DOHH2 (cell line): ENCODE data around the gene ECT2L.
A peak's percentile ranks its signal among the peaks of the same experiment; 100 is the strongest.

Experiments used
- H3F3A ChIP-seq: fragments of 200-600 bp; sonication (generic), shearing (Covaris generic); 2 replicates; pipeline ENCODE4 v1.6.0; 2016; ENCODE audit warnings: antibody characterized with exemption, mild to moderate bottlenecking; ENCODE audit not compliant: control insufficient read depth, insufficient read depth
- H3K27ac ChIP-seq: fragments of 200-600 bp; sonication (generic); 2 replicates; pipeline ENCODE4 v1.5.1; 2014; ENCODE audit warnings: low read depth, mild to moderate bottlenecking, low read length, moderate library complexity
- H3K27me3 ChIP-seq: fragments of 200-600 bp; sonication (generic); 2 replicates; pipeline ENCODE4 v1.6.1; 2014; ENCODE audit warnings: mild to moderate bottlenecking, low read length, mixed read lengths; ENCODE audit not compliant: control insufficient read depth
- H3K36me3 ChIP-seq: fragments of 200-600 bp; sonication (generic); 2 replicates; pipeline ENCODE4 v1.6.1; 2014; ENCODE audit warnings: mild to moderate bottlenecking, low read length, moderate library complexity, mixed read lengths; ENCODE audit not compliant: control insufficient read depth
- H3K4me1 ChIP-seq: fragments of 200-600 bp; sonication (generic); 2 replicates; pipeline ENCODE4 v1.6.1; 2014; ENCODE audit warnings: mild to moderate bottlenecking, low read length, mixed read lengths; ENCODE audit not compliant: control insufficient read depth
- H3K4me2 ChIP-seq: fragments of 200-600 bp; sonication (generic); 2 replicates; pipeline ENCODE4 v1.6.0; 2014; ENCODE audit warnings: mild to moderate bottlenecking, low read length, moderate library complexity
- H3K4me3 ChIP-seq: fragments of 200-600 bp; sonication (generic); 2 replicates; pipeline ENCODE4 v1.5.1; 2014; ENCODE audit warnings: mild to moderate bottlenecking, low read length, mixed read lengths
- H3K79me2 ChIP-seq: fragments of 200-600 bp; sonication (generic); 2 replicates; pipeline ENCODE4 v1.6.1; 2014; ENCODE audit warnings: mild to moderate bottlenecking, low read length, mixed read lengths; ENCODE audit not compliant: control insufficient read depth
- H3K9me2 ChIP-seq: fragments of 200-600 bp; sonication (generic); replicated peaks from 2 replicates; pipeline ENCODE4 v1.6.1; 2014; ENCODE audit warnings: mild to moderate bottlenecking, low read length, mixed read lengths; ENCODE audit not compliant: control insufficient read depth
- H3K9me3 ChIP-seq: fragments of 200-600 bp; sonication (generic); 2 replicates; pipeline ENCODE4 v1.6.1; 2014; ENCODE audit warnings: antibody characterized with exemption, low read length, mixed read lengths; ENCODE audit not compliant: control insufficient read depth, insufficient read depth
- H4K20me1 ChIP-seq: fragments of 200-600 bp; sonication (generic); 2 replicates; pipeline ENCODE4 v1.6.0; 2014; ENCODE audit warnings: low read depth, mild to moderate bottlenecking, antibody characterized with exemption, low read length, moderate library complexity; ENCODE audit not compliant: control insufficient read depth, insufficient read depth
- CTCF ChIP-seq: fragments of 200-600 bp; sonication (generic); IDR thresholded peaks from one replicate; pipeline ENCODE4 v1.5.1; 2014; ENCODE audit warnings: antibody characterized with exemption, mild to moderate bottlenecking, low read depth, low read length; ENCODE audit not compliant: poor library complexity, severe bottlenecking
- EZH2phosphoT487 ChIP-seq: fragments of 200-600 bp; sonication (generic); IDR thresholded peaks from 2 replicates; pipeline ENCODE4 v1.6.1; 2017; ENCODE audit warnings: borderline replicate concordance, mild to moderate bottlenecking, antibody characterized with exemption, low read length, moderate library complexity, mixed read lengths

The ECT2L gene

GRCh38 chr6:138897031-138897430 is 101.1 kb downstream of the ECT2L start:
- Histone ChIP-seq H3K27ac (no peak overlapping the region), H3K79me2 (no peaks in the 10 kb centered on the region), H4K20me1 (no peaks in the 10 kb centered on the region), H3K4me3 (no peak overlapping the region), H3K4me2 (no peak overlapping the region), H3F3A (no peaks in the 10 kb centered on the region), H3K9me2 (no peaks in the 10 kb centered on the region), H3K27me3 (no peaks in the 10 kb centered on the region), H3K4me1 (no peaks in the 10 kb centered on the region), H3K9me3 (no peaks in the 10 kb centered on the region), H3K36me3 (peaks cover 8% of the 10 kb centered on the region; the same call in 1 of the 2 replicates)
- TF ChIP-seq CTCF (no peak), EZH2phosphoT487 (no peak)

- no peaks in the 10 kb centered on the region for H3K27me3 ChIP-seq
These were observed 111.3 kb downstream of the ECT2L start for GRCh38 chr6:138907167-138907566.

GRCh38 chr6:138909511-138909910 is 113.6 kb downstream of the ECT2L start:
- no peaks in the 10 kb centered on the region for H3K9me2 ChIP-seq
- peaks cover 73% of the 10 kb centered on the region for H3K36me3 ChIP-seq
- H3K9me3 ChIP-seq, result no peaks in the 10 kb centered on the region
- no peaks in the 10 kb centered on the region for H3K79me2 ChIP-seq
- H3F3A ChIP-seq, result no peaks in the 10 kb centered on the region
- TF ChIP-seq EZH2phosphoT487 (no peak), CTCF (no peak)
- H4K20me1 ChIP-seq, result no peaks in the 10 kb centered on the region
- H3K27me3 ChIP-seq, result no peaks in the 10 kb centered on the region
- no peak overlapping the region for H3K27ac ChIP-seq
- peaks cover 12% of the 10 kb centered on the region for H3K4me1 ChIP-seq
- 0 out of 2 replicates have a peak overlapping the region, but pooled peaks have one; percentile 12 for H3K4me2 ChIP-seq
- no peak overlapping the region for H3K4me3 ChIP-seq

More at GRCh38 chr6:138907167-138907566, 111.3 kb downstream of the ECT2L start:
- no peak overlapping the region for H3K4me3 ChIP-seq
- H3K9me3 ChIP-seq, result no peaks in the 10 kb centered on the region
- no peak overlapping the region for H3K27ac ChIP-seq
- TF ChIP-seq CTCF (no peak), EZH2phosphoT487 (no peak)
- no peaks in the 10 kb centered on the region for H4K20me1 ChIP-seq
- H3K79me2 ChIP-seq, result no peaks in the 10 kb centered on the region
- H3K4me1 ChIP-seq, result peaks cover 12% of the 10 kb centered on the region
- no peaks in the 10 kb centered on the region for H3F3A ChIP-seq
- H3K9me2 ChIP-seq, result no peaks in the 10 kb centered on the region
- no peak overlapping the region for H3K4me2 ChIP-seq
- H3K36me3 ChIP-seq, result peaks cover 67% of the 10 kb centered on the region

- H3K4me2 ChIP-seq, result peak overlapping the region; percentile 12; the same call in 1 of the 2 replicates
- TF ChIP-seq EZH2phosphoT487, result no peak
- no peak for TF ChIP-seq CTCF
These were observed 114.1 kb downstream of the ECT2L start for GRCh38 chr6:138909975-138910374.

More at GRCh38 chr6:138909975-138910374, 114.1 kb downstream of the ECT2L start:
- H3K27me3 ChIP-seq, result no peaks in the 10 kb centered on the region
- no peaks in the 10 kb centered on the region for H3K79me2 ChIP-seq
- H3K9me2 ChIP-seq, result no peaks in the 10 kb centered on the region
- H4K20me1 ChIP-seq, result no peaks in the 10 kb centered on the region
- no peaks in the 10 kb centered on the region for H3F3A ChIP-seq
- H3K27ac ChIP-seq, result no peak overlapping the region
- H3K36me3 ChIP-seq, result peaks cover 74% of the 10 kb centered on the region
- H3K4me3 ChIP-seq, result no peak overlapping the region
- no peaks in the 10 kb centered on the region for H3K9me3 ChIP-seq
- peaks cover 12% of the 10 kb centered on the region for H3K4me1 ChIP-seq
